Pancreas (tissue), 10 donors: ENCODE measurements around the gene ZC3H15. TPM values are rescaled to one million over a fixed set of nuclear protein-coding genes. Genes with fewer than 3 reads are reported as not detected.

Experiments
- ATAC-seq, 4 donors: fragments of 200-7000 bp; cut with Tn5 transposase; one replicate each; pipeline versions ENCODE4 v1.8.0 to v1.9.1; 2020; ENCODE audit warnings: mild to moderate bottlenecking in 4 of 4, moderate library complexity in 4 of 4
- DNase-seq, 6 donors: peaks; one replicate each; pipeline ENCODE4 v3.0.0-alpha.2; 2020
- FAIRE-seq: peaks from 2 replicates; lab custom pipeline; 2012; peaks lifted over from hg19 to GRCh38; lab: Jason Lieb, UNC
- H3K27ac ChIP-seq, 4 donors: fragments of 200-600 bp; sonication (generic); 1 replicate in 3 of 4; 2 replicates in 1 of 4; pipeline versions ENCODE4 v1.5.0 to v1.8.0; 2020
- H3K27me3 ChIP-seq, 4 donors: fragments of 200-600 bp; one replicate each; pipeline ENCODE4 v1.8.0; 2021
- H3K36me3 ChIP-seq, 3 donors: fragments of 200-600 bp; sonication (generic) in 1 of 3; one replicate each; pipeline versions ENCODE4 v1.5.0 to v1.8.0; 2020 to 2021
- H3K4me1 ChIP-seq, 3 donors: fragments of 200-600 bp; one replicate each; pipeline ENCODE4 v1.8.0; 2021
- H3K4me3 ChIP-seq, 4 donors: fragments of 200-600 bp; sonication (generic) in 2 of 4; one replicate each; pipeline versions ENCODE4 v1.5.0 to v1.8.0; 2020 to 2021
- H3K9me3 ChIP-seq, 4 donors: fragments of 200-600 bp; one replicate each; pipeline ENCODE4 v1.8.0; 2021
- CTCF ChIP-seq, 4 donors: fragments of 200-600 bp; sonication (generic) in 3 of 4; IDR thresholded peaks; one replicate each; pipeline versions ENCODE4 v1.5.0 to v1.8.0; 2021; ENCODE audit warnings: antibody characterized with exemption in 4 of 4
- WGBS, 2 donors: extraction: QIAGEN DNeasy Blood & Tissue Kit; methylation state at CpG; one replicate each; pipeline ENCODE4 v1.1.7; 2013; 5-methylcytosine and 5-hydroxymethylcytosine counted together
- intact Hi-C, 3 donors: fragments of 100-400 bp; cut with DNase I; formaldehyde crosslinking; loops; one replicate each; pipeline versions ENCODE4 v1.11.1 to v1.14.2; 2022
- polyA plus RNA-seq, 2 donors: library from polyadenylated mRNA; stranded (reverse); fragments of 200-250 nt; gene quantifications; one replicate each; pipeline ENCODE4 v1.2.3, GENCODE V29; 2013
- total RNA-seq, 6 donors: library from RNA; stranded (reverse); fragmentation: NEBNext Ultra II Directional in 4 of 6; extraction: Animal tissue kit (Norgen Biotek cat#: 25700) in 4 of 6; gene quantifications; one replicate each; pipeline versions ENCODE4 v1.2.1 to v1.2.4, GENCODE V29; 2021 to 2023
- donor health status: healthy with polysubstance abuse.
- donor health status: DM: no; HTN: no; CAD: no; lungs with moderate emphysema.
- donor health status: DM: no; HTN: no; CAD: no.
- donor health status: control.
- donor health status: control.
- donor health status: Bipolar disorder and iron deficiency.
- donor health status: DM: yes; HTN: yes; CAD: no.
- donor health status: DM: no; HTN: no; CAD: no.
- donor health status: DM: no; HTN: no; CAD: no.
- donor health status: DM: yes; HTN: yes; CAD: no.

ZC3H15 gene
- total and polyA plus RNA-seq, 8 donors, result 23.4 to 33.2 (median 30.8) TPM

GRCh38 chr2:186551323-186552050 is 65.4 kb downstream of the ZC3H15 start:
- Histone ChIP-seq H3K27me3 (no peaks in the 10 kb centered on the region), H3K4me3 (no peak overlapping the region), H3K4me1 (no peaks in the 10 kb centered on the region), H3K36me3 (no peaks in the 10 kb centered on the region), H3K9me3 (no peaks in the 10 kb centered on the region), H3K27ac (no peak overlapping the region)
- no peak for DNase-seq
- no peak for ATAC-seq
- 80 to 91% methylated on average over 8 of the region's 8 CpGs for WGBS, 2 donors
- no peak for FAIRE-seq
- TF ChIP-seq CTCF (IDR thresholded peaks at IDR 0.05), result no peak
- intact Hi-C loops, result no loop called here

GRCh38 chr2:186554429-186554828 is 68.4 kb downstream of the ZC3H15 start:
- H3K4me3 ChIP-seq, result no peak overlapping the region
- no peaks in the 10 kb centered on the region for H3K27me3 ChIP-seq
- DNase-seq, result no peak
- H3K36me3 ChIP-seq, result no peaks in the 10 kb centered on the region
- 78 to 86% methylated on average over 1 of the region's 1 CpG for WGBS, 2 donors
- ATAC-seq, result no peak
- TF ChIP-seq CTCF (IDR thresholded peaks at IDR 0.05), result no peak
- FAIRE-seq, result no peak
- intact Hi-C loops, result no loop called here
- no peaks in the 10 kb centered on the region for H3K9me3 ChIP-seq
- no peaks in the 10 kb centered on the region for H3K4me1 ChIP-seq
- no peak overlapping the region for H3K27ac ChIP-seq

- Histone ChIP-seq H3K27ac (no peak overlapping the region), H3K9me3 (no peaks in the 10 kb centered on the region), H3K27me3 (no peaks in the 10 kb centered on the region), H3K4me3 (no peak overlapping the region), H3K4me1 (no peaks in the 10 kb centered on the region), H3K36me3 (no peaks in the 10 kb centered on the region)
- intact Hi-C loops, result no loop called here
- no peak for DNase-seq
- FAIRE-seq, result no peak
- no peak for TF ChIP-seq CTCF (IDR thresholded peaks at IDR 0.05)
- ATAC-seq, result no peak
- WGBS, 2 donors, result 72 to 73% methylated on average over 8 of the region's 8 CpGs
Measured at GRCh38 chr2:186554850-186555671, 69.0 kb downstream of the ZC3H15 start.

DNA sequence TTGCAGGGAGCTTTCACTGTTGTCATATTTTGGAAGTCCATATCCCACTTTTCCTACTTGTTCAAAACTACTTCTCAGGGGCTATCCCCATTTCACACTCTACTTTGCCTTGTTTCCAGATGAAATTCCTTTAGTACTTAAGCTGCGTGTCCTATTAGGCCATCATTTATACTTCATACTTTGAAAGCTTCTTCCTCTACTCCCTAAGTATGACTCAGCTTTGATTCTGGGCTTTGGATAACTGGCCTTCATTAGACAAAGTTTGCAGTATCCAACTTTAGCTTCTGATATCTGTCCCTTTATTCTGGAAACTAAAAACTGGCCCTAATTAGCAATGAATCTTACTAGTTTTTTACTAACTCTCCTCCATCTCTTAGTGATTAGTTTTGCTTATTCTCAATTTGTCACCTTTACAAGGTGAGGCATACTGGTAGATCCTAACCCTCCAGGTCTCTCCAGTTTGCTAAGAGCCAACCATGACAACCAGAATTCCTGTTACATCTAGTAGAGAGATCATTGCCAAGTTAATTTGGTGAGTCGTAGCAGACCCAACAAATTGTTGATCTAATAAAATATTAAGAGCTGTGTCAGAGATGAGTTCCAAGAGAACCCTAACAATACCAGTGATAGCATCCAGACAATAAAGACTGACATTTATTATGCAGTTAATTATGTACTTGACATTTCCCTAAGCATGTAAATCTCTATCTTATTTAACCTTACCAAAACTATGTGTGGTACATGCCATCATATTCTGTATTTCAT is 72.6 kb downstream of the ZC3H15 start:
- WGBS, 2 donors, result 79 to 88% methylated on average over 2 of the region's 2 CpGs
- H3K4me3 ChIP-seq, result no peak overlapping the region
- H3K9me3 ChIP-seq, result no peaks in the 10 kb centered on the region
- H3K27ac ChIP-seq, result no peak overlapping the region
- H3K4me1 ChIP-seq, result no peaks in the 10 kb centered on the region
- FAIRE-seq, result no peak
- H3K36me3 ChIP-seq, result no peaks in the 10 kb centered on the region
- intact Hi-C loops, result no loop called here
- no peak for ATAC-seq
- TF ChIP-seq CTCF (IDR thresholded peaks at IDR 0.05), result no peak
- H3K27me3 ChIP-seq, result no peaks in the 10 kb centered on the region
- no peak for DNase-seq

Other genes with a start within 250 kb of the ZC3H15 start
- 10 to 100 TPM; 23.9 to 83.3 (median 30.4) TPM for gene ITGAV, start 103.8 kb downstream of the ZC3H15 start, total RNA-seq
- 10 to 100 TPM in 1 of 2 donors, 1 to 10 TPM in 1; 9.0 to 19.3 TPM for gene ITGAV, start 103.8 kb downstream of the ZC3H15 start, polyA plus RNA-seq
- 1 to 10 TPM; 1.1 to 4.4 (median 1.7) TPM for gene FAM171B, start 207.8 kb downstream of the ZC3H15 start, total RNA-seq
- 1 to 10 TPM in 1 of 2 donors, under 1 TPM in 1; 0.61 to 2.2 TPM for gene FAM171B, start 207.8 kb downstream of the ZC3H15 start, polyA plus RNA-seq